Measurements from ENCODE around the gene LRRC2.
A peak's percentile ranks its signal among the peaks of the same experiment; 100 is the strongest.
"Not testable (repeated sequence)": the region's sequence is repeated elsewhere in the genome, so short reads cannot be mapped to it uniquely, and the experiment has no call there.

Gene LRRC2

GRCh38 chr3:46580675-46581074, 14.6 kb upstream of the LRRC2 start:
- DNase-seq, result no peak

- no peak for DNase-seq
Observed at GRCh38 chr3:46579756-46580286, 13.7 kb upstream of the LRRC2 start.

- DNase-seq, result peak in 2 of 4 experiments; percentile 23 to 32
Observed at GRCh38 chr3:46578973-46579755, 13.1 kb upstream of the LRRC2 start.

GRCh38 chr3:46577580-46578249, 11.6 kb upstream of the LRRC2 start:
- DNase-seq, result not testable (repeated sequence)

GRCh38 chr3:46576879-46577278, 10.8 kb upstream of the LRRC2 start:
- DNase-seq, result no peak

GRCh38 chr3:46576386-46576785, 10.3 kb upstream of the LRRC2 start:
- DNase-seq, result no peak

- DNase-seq, result no peak
Observed at GRCh38 chr3:46575577-46576222, 9.6 kb upstream of the LRRC2 start.

- peak in 3 of 4 experiments; percentile 31 to 58 (median 39) for DNase-seq
Observed at GRCh38 chr3:46574881-46575576, 8.9 kb upstream of the LRRC2 start.

GRCh38 chr3:46574243-46574646, 8.1 kb upstream of the LRRC2 start:
- no peak for DNase-seq

GRCh38 chr3:46573701-46574100, 7.6 kb upstream of the LRRC2 start:
- DNase-seq, result no peak

- no peak for DNase-seq
Observed at GRCh38 chr3:46571684-46572083, 5.6 kb upstream of the LRRC2 start.

GRCh38 chr3:46565607-46566039, 479 bp downstream of the LRRC2 start:
- DNase-seq, result peak in 1 of 4 experiments; percentile 33

- no peak for DNase-seq
Observed at GRCh38 chr3:46565077-46565476, 1.0 kb downstream of the LRRC2 start.

GRCh38 chr3:46564190-46565021, 1.7 kb downstream of the LRRC2 start:
- DNase-seq, result no peak

- DNase-seq, result no peak
Observed at GRCh38 chr3:46561951-46562350, 4.2 kb downstream of the LRRC2 start.

GRCh38 chr3:46561511-46561910, 4.6 kb downstream of the LRRC2 start:
- DNase-seq, result no peak

- DNase-seq, result no peak
Observed at GRCh38 chr3:46559091-46559704, 6.9 kb downstream of the LRRC2 start.

- peak; percentile 90 to 93 (median 93) for DNase-seq
Observed at GRCh38 chr3:46558184-46559043, 7.7 kb downstream of the LRRC2 start.

GRCh38 chr3:46557814-46558183, 8.3 kb downstream of the LRRC2 start:
- no peak for DNase-seq

- DNase-seq, result peak in 1 of 4 experiments; percentile 11
Observed at GRCh38 chr3:46553154-46553553, 12.9 kb downstream of the LRRC2 start.

All from suppressor macrophage (primary cell).